Activated CD8-positive, alpha-beta memory T cell treated with anti-CD3 and anti-CD28 coated beads, Interleukin-2, amount 50 U/mL, for 24 hours (primary cell): ENCODE results near the gene CARD19.

Experiments used
- DNase-seq: peaks from one replicate; pipeline ENCODE4 v3.0.0-alpha.2; 2020; ENCODE audit errors: extremely low read depth

CARD19 gene

GRCh38 chr9:93061791-93062763 lies 33.9 kb upstream of the CARD19 start:
- DNase-seq = no peak

- DNase-seq = peak; percentile 82
Observed at GRCh38 chr9:93064392-93065134, 31.5 kb upstream of the CARD19 start.

- DNase-seq = no peak
Observed at GRCh38 chr9:93065135-93065720, 30.8 kb upstream of the CARD19 start.

- no peak for DNase-seq
Observed at GRCh38 chr9:93066978-93067603, 28.9 kb upstream of the CARD19 start.

- DNase-seq = no peak
Observed at GRCh38 chr9:93068956-93069355, 27.1 kb upstream of the CARD19 start.

- no peak for DNase-seq
Observed at GRCh38 chr9:93071464-93071863, 24.6 kb upstream of the CARD19 start.

- DNase-seq = no peak
Observed at GRCh38 chr9:93072383-93072795, 23.6 kb upstream of the CARD19 start.

- DNase-seq = no peak
Observed at GRCh38 chr9:93076101-93076791, 19.8 kb upstream of the CARD19 start.

GRCh38 chr9:93076792-93077128 lies 19.3 kb upstream of the CARD19 start:
- DNase-seq = no peak

GRCh38 chr9:93077367-93077766 lies 18.6 kb upstream of the CARD19 start:
- DNase-seq = no peak

GRCh38 chr9:93077811-93078210 lies 18.2 kb upstream of the CARD19 start:
- no peak for DNase-seq

GRCh38 chr9:93079371-93079770 lies 16.6 kb upstream of the CARD19 start:
- DNase-seq = no peak

GRCh38 chr9:93080406-93080805 lies 15.6 kb upstream of the CARD19 start:
- no peak for DNase-seq

GRCh38 chr9:93081081-93081529 lies 14.9 kb upstream of the CARD19 start:
- DNase-seq = no peak

- no peak for DNase-seq
Observed at GRCh38 chr9:93081931-93082330, 14.1 kb upstream of the CARD19 start.

GRCh38 chr9:93082841-93083411 lies 13.1 kb upstream of the CARD19 start:
- no peak for DNase-seq

GRCh38 chr9:93083592-93084470 lies 12.2 kb upstream of the CARD19 start:
- no peak for DNase-seq

- no peak for DNase-seq
Observed at GRCh38 chr9:93084471-93084881, 11.5 kb upstream of the CARD19 start.

- DNase-seq = no peak
Observed at GRCh38 chr9:93085676-93086075, 10.3 kb upstream of the CARD19 start.
